ENCODE results near the gene ANKRD28. TPM values are rescaled to one million over a fixed set of nuclear protein-coding genes. Genes with fewer than 3 reads are reported as not detected.
"Not testable (repeated sequence)": the region's sequence is repeated elsewhere in the genome, so short reads cannot be mapped to it uniquely, and the experiment has no call there.

ANKRD28 gene
- total and polyA plus RNA-seq, 2 donors from 2014 or later, result 9.8 to 72.4 TPM

- Histone ChIP-seq H3K27ac (ENCODE audit: low read depth in 2 of 2, low read length in 2 of 2) (no peak overlapping the region), H3K4me3 (ENCODE audit: low read length in 3 of 3) (no peak overlapping the region), H3K9ac (ENCODE audit: low read length in 3 of 3) (no peak overlapping the region), H3K4me1 (ENCODE audit: control insufficient read depth in 2 of 3, insufficient read depth in 2 of 3, low read depth in 1 of 3, low read length in 3 of 3) (no peaks in the 10 kb centered on the region), H3K36me3 (ENCODE audit: control insufficient read depth in 2 of 3, insufficient read depth in 3 of 3, low read length in 3 of 3) (no peaks in the 10 kb centered on the region), H3K27me3 (ENCODE audit: control insufficient read depth, insufficient read depth, low read length) (no peaks in the 10 kb centered on the region), H3K9me3 (ENCODE audit: control insufficient read depth in 2 of 3, insufficient read depth in 1 of 3, low read length in 3 of 3) (no peaks in the 10 kb centered on the region)
- DNase-seq (no peak), FAIRE-seq (no peak)
- TF ChIP-seq, protein P1, sequence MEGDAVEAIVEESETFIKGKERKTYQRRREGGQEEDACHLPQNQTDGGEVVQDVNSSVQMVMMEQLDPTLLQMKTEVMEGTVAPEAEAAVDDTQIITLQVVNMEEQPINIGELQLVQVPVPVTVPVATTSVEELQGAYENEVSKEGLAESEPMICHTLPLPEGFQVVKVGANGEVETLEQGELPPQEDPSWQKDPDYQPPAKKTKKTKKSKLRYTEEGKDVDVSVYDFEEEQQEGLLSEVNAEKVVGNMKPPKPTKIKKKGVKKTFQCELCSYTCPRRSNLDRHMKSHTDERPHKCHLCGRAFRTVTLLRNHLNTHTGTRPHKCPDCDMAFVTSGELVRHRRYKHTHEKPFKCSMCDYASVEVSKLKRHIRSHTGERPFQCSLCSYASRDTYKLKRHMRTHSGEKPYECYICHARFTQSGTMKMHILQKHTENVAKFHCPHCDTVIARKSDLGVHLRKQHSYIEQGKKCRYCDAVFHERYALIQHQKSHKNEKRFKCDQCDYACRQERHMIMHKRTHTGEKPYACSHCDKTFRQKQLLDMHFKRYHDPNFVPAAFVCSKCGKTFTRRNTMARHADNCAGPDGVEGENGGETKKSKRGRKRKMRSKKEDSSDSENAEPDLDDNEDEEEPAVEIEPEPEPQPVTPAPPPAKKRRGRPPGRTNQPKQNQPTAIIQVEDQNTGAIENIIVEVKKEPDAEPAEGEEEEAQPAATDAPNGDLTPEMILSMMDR (IDR thresholded peaks at IDR 0.05; ENCODE audit: borderline replicate concordance, extremely low read depth, insufficient read depth), result no peak
- intact Hi-C loops (cut with DNase I), result no loop called here
Observed at GRCh38 chr3:15779111-15779510, 18.7 kb downstream of the ANKRD28 start.

DNA sequence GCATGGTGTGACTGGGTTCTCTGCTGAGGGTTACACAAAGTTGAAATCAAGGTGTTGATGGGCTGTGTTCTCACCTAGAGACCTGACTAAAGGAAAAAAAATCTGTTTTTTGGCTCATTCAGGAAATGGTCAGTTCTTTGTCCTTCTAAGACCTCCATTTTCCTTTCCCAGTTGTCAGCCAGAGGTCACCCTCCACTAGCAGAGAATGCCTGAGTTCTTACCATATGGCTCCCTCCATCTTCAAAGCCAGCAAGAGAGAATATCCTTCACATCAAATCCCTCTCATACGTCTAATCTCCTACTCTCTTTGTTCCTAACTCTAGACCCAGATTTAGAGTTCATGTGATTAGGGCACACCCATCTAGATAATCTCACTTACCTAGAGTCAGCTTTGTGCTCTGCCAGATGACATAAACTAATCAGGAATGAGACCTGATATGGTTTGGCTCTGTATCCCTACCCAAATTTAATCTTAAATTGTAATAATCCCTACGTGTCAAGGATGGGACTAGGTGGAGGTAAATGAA lies 19.4 kb downstream of the ANKRD28 start:
- no peak for FAIRE-seq
- Histone ChIP-seq H3K27ac (ENCODE audit: low read depth in 2 of 2, low read length in 2 of 2) (no peak overlapping the region), H3K4me3 (ENCODE audit: low read length in 3 of 3) (no peak overlapping the region), H3K27me3 (ENCODE audit: control insufficient read depth, insufficient read depth, low read length) (no peaks in the 10 kb centered on the region), H3K4me1 (ENCODE audit: control insufficient read depth in 2 of 3, insufficient read depth in 2 of 3, low read depth in 1 of 3, low read length in 3 of 3) (no peaks in the 10 kb centered on the region), H3K36me3 (ENCODE audit: control insufficient read depth in 2 of 3, insufficient read depth in 3 of 3, low read length in 3 of 3) (no peaks in the 10 kb centered on the region), H3K9ac (ENCODE audit: low read length in 3 of 3) (no peak overlapping the region), H3K9me3 (ENCODE audit: control insufficient read depth in 2 of 3, insufficient read depth in 1 of 3, low read length in 3 of 3) (no peaks in the 10 kb centered on the region)
- intact Hi-C loops (cut with DNase I), result no loop called here
- TF ChIP-seq, protein P1 (IDR thresholded peaks at IDR 0.05; ENCODE audit: borderline replicate concordance, extremely low read depth, insufficient read depth), result no peak
- DNase-seq, result no peak

GRCh38 chr3:15774931-15775560 lies 22.7 kb downstream of the ANKRD28 start:
- H3K36me3 ChIP-seq (ENCODE audit: control insufficient read depth in 2 of 3, insufficient read depth in 3 of 3, low read length in 3 of 3); H3K27me3 ChIP-seq (ENCODE audit: control insufficient read depth, insufficient read depth, low read length); H3K4me1 ChIP-seq (ENCODE audit: control insufficient read depth in 2 of 3, insufficient read depth in 2 of 3, low read depth in 1 of 3, low read length in 3 of 3); intact Hi-C loops (cut with DNase I); DNase-seq; H3K4me3 ChIP-seq (ENCODE audit: low read length in 3 of 3); H3K9me3 ChIP-seq (ENCODE audit: control insufficient read depth in 2 of 3, insufficient read depth in 1 of 3, low read length in 3 of 3); FAIRE-seq; H3K9ac ChIP-seq (ENCODE audit: low read length in 3 of 3); H3K27ac ChIP-seq (ENCODE audit: low read depth in 2 of 2, low read length in 2 of 2): not testable (repeated sequence)

DNA sequence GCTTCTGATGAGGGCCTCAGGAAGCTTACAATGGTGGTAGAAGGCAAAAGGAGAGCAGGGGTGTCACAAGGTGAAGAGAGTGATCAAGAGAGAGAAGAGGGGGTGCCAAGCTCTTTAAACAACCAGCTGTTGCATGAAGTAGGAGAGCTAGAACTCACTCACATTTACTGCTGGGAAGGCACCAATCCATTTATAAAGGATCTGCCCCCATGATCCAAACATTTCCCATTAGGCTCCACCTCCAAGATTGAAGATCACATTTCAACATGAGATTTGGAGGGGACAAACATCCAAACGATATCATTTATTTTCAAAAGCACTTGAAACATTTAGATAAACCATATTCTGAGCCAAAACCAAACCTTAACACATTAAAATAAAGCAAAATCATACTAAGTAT lies 26.3 kb downstream of the ANKRD28 start:
- Histone ChIP-seq H3K9me3 (ENCODE audit: control insufficient read depth in 2 of 3, insufficient read depth in 1 of 3, low read length in 3 of 3) (no peaks in the 10 kb centered on the region), H3K27me3 (ENCODE audit: control insufficient read depth, insufficient read depth, low read length) (no peaks in the 10 kb centered on the region), H3K4me1 (ENCODE audit: control insufficient read depth in 2 of 3, insufficient read depth in 2 of 3, low read depth in 1 of 3, low read length in 3 of 3) (no peaks in the 10 kb centered on the region), H3K27ac (ENCODE audit: low read depth in 2 of 2, low read length in 2 of 2) (no peak overlapping the region), H3K36me3 (ENCODE audit: control insufficient read depth in 2 of 3, insufficient read depth in 3 of 3, low read length in 3 of 3) (no peaks in the 10 kb centered on the region), H3K4me3 (ENCODE audit: low read length in 3 of 3) (no peak overlapping the region), H3K9ac (ENCODE audit: low read length in 3 of 3) (no peak overlapping the region)
- FAIRE-seq (no peak), DNase-seq (no peak)
- TF ChIP-seq, protein P1 (IDR thresholded peaks at IDR 0.05; ENCODE audit: borderline replicate concordance, extremely low read depth, insufficient read depth), result no peak
- intact Hi-C loops (cut with DNase I), result no loop called here

All from kidney (tissue), 14 donors.